Uterus (tissue), 2 donors: ENCODE measurements around the gene TINAGL1.

Experiments used
- POLR2A ChIP-seq, 2 donors: fragments of 450-650 bp; IDR thresholded peaks; one replicate each; pipeline ENCODE4 v1.6.1; 2016; ENCODE audit warnings: antibody characterized with exemption in 2 of 2, mild to moderate bottlenecking in 1 of 2, moderate library complexity in 1 of 2
- TF ChIP-seq, protein P1 (sequence below), 4 experiments: fragments of 200-600 bp in 2 of 4; fragments of 450-650 bp in 2 of 4; sonication (generic) in 2 of 4; IDR thresholded peaks; one replicate each; pipeline ENCODE4 v1.5.1; 2016 to 2019; ENCODE audit warnings: antibody characterized with exemption in 4 of 4, mild to moderate bottlenecking in 2 of 4, moderate library complexity in 1 of 4

- TF ChIP-seq, protein P1, sequence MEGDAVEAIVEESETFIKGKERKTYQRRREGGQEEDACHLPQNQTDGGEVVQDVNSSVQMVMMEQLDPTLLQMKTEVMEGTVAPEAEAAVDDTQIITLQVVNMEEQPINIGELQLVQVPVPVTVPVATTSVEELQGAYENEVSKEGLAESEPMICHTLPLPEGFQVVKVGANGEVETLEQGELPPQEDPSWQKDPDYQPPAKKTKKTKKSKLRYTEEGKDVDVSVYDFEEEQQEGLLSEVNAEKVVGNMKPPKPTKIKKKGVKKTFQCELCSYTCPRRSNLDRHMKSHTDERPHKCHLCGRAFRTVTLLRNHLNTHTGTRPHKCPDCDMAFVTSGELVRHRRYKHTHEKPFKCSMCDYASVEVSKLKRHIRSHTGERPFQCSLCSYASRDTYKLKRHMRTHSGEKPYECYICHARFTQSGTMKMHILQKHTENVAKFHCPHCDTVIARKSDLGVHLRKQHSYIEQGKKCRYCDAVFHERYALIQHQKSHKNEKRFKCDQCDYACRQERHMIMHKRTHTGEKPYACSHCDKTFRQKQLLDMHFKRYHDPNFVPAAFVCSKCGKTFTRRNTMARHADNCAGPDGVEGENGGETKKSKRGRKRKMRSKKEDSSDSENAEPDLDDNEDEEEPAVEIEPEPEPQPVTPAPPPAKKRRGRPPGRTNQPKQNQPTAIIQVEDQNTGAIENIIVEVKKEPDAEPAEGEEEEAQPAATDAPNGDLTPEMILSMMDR (IDR thresholded peaks at IDR 0.05): no peak
- no peak for TF ChIP-seq POLR2A (IDR thresholded peaks at IDR 0.05)
Observed at GRCh38 chr1:31559715-31560114, 16.6 kb upstream of the TINAGL1 start.
